DND-41 (cell line): ENCODE results near the gene ZXDC.

Source experiments
- ATAC-seq: fragments of 200-7000 bp; cut with Tn5 transposase; 3 replicates; pipeline ENCODE4 v1.9.1; 2021; ENCODE audit warnings: low read depth; ENCODE audit not compliant: insufficient read depth
- DNase-seq: peaks from one replicate; pipeline ENCODE4 v3.0.0-alpha.2; 2020
- H2AFZ ChIP-seq: 2 replicates; pipeline ENCODE4 v1.6.0; 2012; ENCODE audit warnings: low read depth, low read length
- H3K27ac ChIP-seq: 2 replicates; pipeline ENCODE4 v1.5.1; 2012; ENCODE audit warnings: low read length, inconsistent platforms
- H3K27me3 ChIP-seq: fragments of 200-600 bp; sonication (generic); 2 replicates; pipeline ENCODE4 v1.6.0; 2012; ENCODE audit warnings: low read length, mild to moderate bottlenecking, inconsistent platforms; ENCODE audit not compliant: insufficient read depth, poor library complexity
- H3K36me3 ChIP-seq: 2 replicates; pipeline ENCODE4 v1.5.1; 2012; ENCODE audit warnings: low read length, inconsistent platforms; ENCODE audit not compliant: insufficient read depth
- H3K4me1 ChIP-seq: 2 replicates; pipeline ENCODE4 v1.5.1; 2012; ENCODE audit warnings: mild to moderate bottlenecking, low read length; ENCODE audit not compliant: insufficient read depth
- H3K4me2 ChIP-seq: 2 replicates; pipeline ENCODE4 v1.6.0; 2012; ENCODE audit warnings: mild to moderate bottlenecking, moderate library complexity, low read length, inconsistent platforms; ENCODE audit not compliant: insufficient read depth
- H3K4me3 ChIP-seq, 2 experiments: fragments of 200-600 bp in 1 of 2; shearing (Covaris generic) in 1 of 2; 2 replicates each; pipeline ENCODE4 v1.5.1; 2012 to 2016; ENCODE audit warnings: inconsistent platforms in 2 of 2, low read length in 2 of 2, mild to moderate bottlenecking in 2 of 2, low read depth in 1 of 2, moderate library complexity in 1 of 2
- H3K79me2 ChIP-seq: 2 replicates; pipeline ENCODE4 v1.6.0; 2012; ENCODE audit warnings: low read length, inconsistent platforms; ENCODE audit not compliant: insufficient read depth
- H3K9ac ChIP-seq: 2 replicates; pipeline ENCODE4 v1.6.0; 2012; ENCODE audit warnings: low read depth, mild to moderate bottlenecking, inconsistent platforms, low read length, moderate library complexity
- H3K9me3 ChIP-seq: 2 replicates; pipeline ENCODE4 v1.5.1; 2012; ENCODE audit warnings: low read length, moderate library complexity, mild to moderate bottlenecking, inconsistent platforms; ENCODE audit not compliant: insufficient read depth, severe bottlenecking
- H4K20me1 ChIP-seq: 2 replicates; pipeline ENCODE4 v1.6.0; 2012; ENCODE audit warnings: low read length; ENCODE audit not compliant: insufficient read depth
- CTCF ChIP-seq: IDR thresholded peaks from 2 replicates; pipeline ENCODE4 v1.5.1; 2012; ENCODE audit warnings: borderline replicate concordance, low read length, moderate library complexity, mild to moderate bottlenecking; ENCODE audit not compliant: poor library complexity, severe bottlenecking; ENCODE audit errors: extremely low read depth
- EZH2 ChIP-seq: IDR thresholded peaks from 3 replicates; pipeline ENCODE4 v1.6.1; 2012; ENCODE audit warnings: borderline replicate concordance, low read depth, mild to moderate bottlenecking, moderate library complexity, low read length, inconsistent platforms; ENCODE audit not compliant: severe bottlenecking

Gene ZXDC

GRCh38 chr3:126448893-126449180, 26.9 kb downstream of the ZXDC start:
- H3K4me1 ChIP-seq, result no peaks in the 10 kb centered on the region
- no peak for TF ChIP-seq EZH2
- no peak for TF ChIP-seq CTCF
- ATAC-seq, result no peak
- H3K9ac ChIP-seq, result no peak overlapping the region
- no peak overlapping the region for H3K4me3 ChIP-seq
- H2AFZ ChIP-seq, result no peak overlapping the region
- DNase-seq, result no peak
- no peaks in the 10 kb centered on the region; the same call in none of the 2 replicates for H3K79me2 ChIP-seq
- H3K9me3 ChIP-seq, result no peaks in the 10 kb centered on the region
- H4K20me1 ChIP-seq, result peaks cover 41% of the 10 kb centered on the region; the same call in 1 of the 2 replicates
- no peak overlapping the region for H3K4me2 ChIP-seq
- no peak overlapping the region for H3K27ac ChIP-seq
- peaks cover 72% of the 10 kb centered on the region for H3K36me3 ChIP-seq
- no peaks in the 10 kb centered on the region for H3K27me3 ChIP-seq

- no peak for DNase-seq
- no peak overlapping the region for H3K4me3 ChIP-seq
- no peak overlapping the region for H3K9ac ChIP-seq
- no peaks in the 10 kb centered on the region for H3K27me3 ChIP-seq
- H3K79me2 ChIP-seq, result no peaks in the 10 kb centered on the region; the same call in none of the 2 replicates
- no peaks in the 10 kb centered on the region for H3K4me1 ChIP-seq
- ATAC-seq, result no peak
- H3K9me3 ChIP-seq, result no peaks in the 10 kb centered on the region
- H4K20me1 ChIP-seq, result peaks cover 41% of the 10 kb centered on the region; the same call in 1 of the 2 replicates
- H3K36me3 ChIP-seq, result peaks cover 69% of the 10 kb centered on the region
- no peak overlapping the region for H3K4me2 ChIP-seq
- H2AFZ ChIP-seq, result no peak overlapping the region
- no peak overlapping the region for H3K27ac ChIP-seq
- no peak for TF ChIP-seq CTCF
- TF ChIP-seq EZH2, result no peak
Observed at GRCh38 chr3:126448136-126448892, 27.4 kb downstream of the ZXDC start.

- TF ChIP-seq CTCF (no peak), EZH2 (no peak)
- DNase-seq (no peak), ATAC-seq (no peak)
- peaks cover 41% of the 10 kb centered on the region; the same call in 1 of the 2 replicates for H4K20me1 ChIP-seq
- no peak overlapping the region for H3K9ac ChIP-seq
- no peak overlapping the region for H3K4me3 ChIP-seq
- no peak overlapping the region for H3K4me2 ChIP-seq
- H3K9me3 ChIP-seq, result no peaks in the 10 kb centered on the region
- H3K27me3 ChIP-seq, result no peaks in the 10 kb centered on the region
- peaks cover 62% of the 10 kb centered on the region for H3K36me3 ChIP-seq
- H3K27ac ChIP-seq, result no peak overlapping the region
- no peaks in the 10 kb centered on the region; the same call in 1 of the 2 replicates for H3K79me2 ChIP-seq
- H2AFZ ChIP-seq, result no peak overlapping the region
- H3K4me1 ChIP-seq, result no peaks in the 10 kb centered on the region
Observed at GRCh38 chr3:126447456-126448106, 28.1 kb downstream of the ZXDC start.
